Right lobe of liver (tissue), 6 donors: ENCODE measurements around the gene ANKRD31. TPM values are rescaled to one million over a fixed set of nuclear protein-coding genes. Genes with fewer than 3 reads are reported as not detected.

Source experiments
- ATAC-seq, 4 donors: fragments of 200-7000 bp; cut with Tn5 transposase; one replicate each; pipeline ENCODE4 v1.9.1; 2020; ENCODE audit warnings: mild to moderate bottlenecking in 4 of 4, moderate library complexity in 4 of 4
- DNase-seq, 3 donors: peaks; one replicate each; pipeline ENCODE4 v3.0.0-alpha.2; 2020
- H3K27ac ChIP-seq, 3 donors: fragments of 200-600 bp; one replicate each; pipeline ENCODE4 v1.8.0; 2022
- H3K27me3 ChIP-seq, 2 donors: fragments of 200-600 bp; one replicate each; pipeline ENCODE4 v1.8.0; 2022
- H3K36me3 ChIP-seq, 4 donors: fragments of 200-600 bp; sonication (generic) in 1 of 4; one replicate each; pipeline versions ENCODE4 v1.5.1 to v1.8.0; 2017 to 2022; ENCODE audit warnings: control low read depth in 1 of 4
- H3K4me1 ChIP-seq, 4 donors: fragments of 200-600 bp; sonication (generic) in 1 of 4; one replicate each; pipeline versions ENCODE4 v1.5.1 to v1.8.0; 2017 to 2022; ENCODE audit warnings: control low read depth in 1 of 4
- H3K4me3 ChIP-seq, 3 donors: fragments of 200-600 bp; one replicate each; pipeline ENCODE4 v1.8.0; 2022
- H3K9me3 ChIP-seq, 4 donors: fragments of 200-600 bp; sonication (generic) in 1 of 4; one replicate each; pipeline versions ENCODE4 v1.5.1 to v1.8.0; 2017 to 2022; ENCODE audit warnings: control low read depth in 1 of 4
- CTCF ChIP-seq, 4 donors: fragments of 200-600 bp in 3 of 4; fragments of 450-650 bp in 1 of 4; IDR thresholded peaks; one replicate each; pipeline versions ENCODE4 v1.5.1 to v1.8.0; 2016 to 2022; ENCODE audit warnings: antibody characterized with exemption in 4 of 4, mild to moderate bottlenecking in 2 of 4
- POLR2A ChIP-seq: fragments of 450-650 bp; IDR thresholded peaks from one replicate; pipeline ENCODE4 v1.6.1; 2017; ENCODE audit warnings: antibody characterized with exemption, mild to moderate bottlenecking
- WGBS: methylation state at CpG from one replicate; pipeline ENCODE4 v1.1.6; 2018; ENCODE audit warnings: low coverage, low lambda C conversion rate; ENCODE audit not compliant: insufficient coverage; ENCODE audit errors: missing lambda C conversion rate; 5-methylcytosine and 5-hydroxymethylcytosine counted together
- intact Hi-C, 2 donors: fragments of 100-400 bp; cut with DNase I; formaldehyde crosslinking; loops; one replicate each; pipeline versions ENCODE4 v1.11.2 to v1.14.1; 2022
- total RNA-seq, 6 experiments: library from RNA; depleted of rRNA in 2 of 6; stranded (reverse); fragments of >200 nt in 2 of 6; fragmentation: NEBNext Ultra II Directional in 3 of 6; extraction: Animal tissue kit (Norgen Biotek cat#: 25700) in 3 of 6; gene quantifications; one replicate each; pipeline versions ENCODE4 v1.1.0 to v1.2.4, GENCODE V29; 2016 to 2023
- donor health status: DM: no; HTN: yes; CAD: no.
- donor health status: DM: no; HTN: no; CAD: no.
- donor health status: DM: no; HTN: no; CAD: no.
- donor health status: DM: no; HTN: yes; CAD: no.
- donor health status: DM: no; HTN: yes; CAD: no.

Gene ANKRD31
- total RNA-seq, 6 experiments from 2014 or later = 0.02 to 0.15 (median 0.12) TPM; not detected in 1

GRCh38 chr5:75199946-75200345 is 36.7 kb downstream of the ANKRD31 start:
- no peak overlapping the region for H3K27ac ChIP-seq
- no peak for TF ChIP-seq CTCF (IDR thresholded peaks at IDR 0.05)
- TF ChIP-seq POLR2A = no peak
- no peaks in the 10 kb centered on the region for H3K4me1 ChIP-seq
- no peak overlapping the region for H3K4me3 ChIP-seq
- no peak for ATAC-seq
- DNase-seq = no peak
- WGBS = 67% methylated on average over 1 of the region's 1 CpG
- intact Hi-C loops = no loop called here
- no peaks in the 10 kb centered on the region for H3K36me3 ChIP-seq
- H3K27me3 ChIP-seq = no peaks in the 10 kb centered on the region
- no peaks in the 10 kb centered on the region for H3K9me3 ChIP-seq

- Histone ChIP-seq H3K4me3 (no peak overlapping the region), H3K27me3 (no peaks in the 10 kb centered on the region), H3K9me3 (no peaks in the 10 kb centered on the region), H3K36me3 (no peaks in the 10 kb centered on the region), H3K27ac (no peak overlapping the region), H3K4me1 (no peaks in the 10 kb centered on the region)
- DNase-seq = no peak
- no peak for ATAC-seq
- intact Hi-C loops = no loop called here
- TF ChIP-seq POLR2A = no peak
- TF ChIP-seq CTCF (IDR thresholded peaks at IDR 0.05) = no peak
- 93% methylated on average over 2 of the region's 2 CpGs for WGBS
Measured at GRCh38 chr5:75199071-75199470, 37.6 kb downstream of the ANKRD31 start.

DNA sequence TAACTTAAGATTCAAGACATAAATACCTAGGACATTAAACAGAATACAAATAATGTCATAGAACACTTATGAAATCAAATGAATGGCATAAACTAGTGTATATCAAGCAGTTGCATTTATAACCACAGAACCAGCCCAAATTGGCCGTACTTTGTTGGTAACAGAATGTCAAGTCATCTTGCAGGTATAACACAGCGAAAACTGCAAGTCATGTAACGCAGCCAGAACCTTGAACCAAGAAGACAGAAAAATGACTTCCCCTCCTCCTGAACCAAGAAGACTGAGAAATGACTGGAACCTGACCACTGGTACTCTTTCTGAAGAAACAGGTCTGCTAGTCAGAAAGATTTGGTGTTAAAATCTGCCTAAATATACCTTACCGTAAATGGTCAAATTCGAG is 38.9 kb downstream of the ANKRD31 start:
- DNase-seq (no peak), ATAC-seq (no peak)
- intact Hi-C loops = no loop called here
- Histone ChIP-seq H3K36me3 (no peaks in the 10 kb centered on the region), H3K4me3 (no peak overlapping the region), H3K27me3 (no peaks in the 10 kb centered on the region), H3K9me3 (no peaks in the 10 kb centered on the region), H3K4me1 (no peaks in the 10 kb centered on the region), H3K27ac (no peak overlapping the region)
- 76% methylated on average over 4 of the region's 5 CpGs for whole genome bisulfite sequencing
- TF ChIP-seq POLR2A = no peak

DNA sequence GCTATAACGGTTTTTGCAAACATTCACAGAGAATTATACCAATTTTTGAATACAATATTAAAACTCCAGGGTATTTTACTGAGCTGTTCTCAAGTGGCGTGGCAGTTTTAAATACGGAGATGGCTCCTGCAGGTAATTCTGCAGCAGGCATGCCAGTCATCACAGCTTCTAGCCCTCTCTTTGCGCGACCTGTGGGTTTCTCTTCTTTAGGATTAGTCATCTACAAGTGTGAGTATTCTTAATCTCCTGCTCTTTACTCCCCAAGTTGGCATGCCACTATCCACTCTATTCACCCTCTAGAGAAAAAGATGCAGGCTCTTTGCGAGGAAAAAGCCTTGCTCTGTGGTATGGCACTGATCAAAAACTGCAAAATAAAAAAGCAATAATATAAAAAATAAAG is 43.9 kb downstream of the ANKRD31 start:
- Histone ChIP-seq H3K4me3 (no peak overlapping the region), H3K27me3 (no peaks in the 10 kb centered on the region), H3K27ac (no peak overlapping the region), H3K4me1 (no peaks in the 10 kb centered on the region), H3K36me3 (no peaks in the 10 kb centered on the region), H3K9me3 (no peaks in the 10 kb centered on the region)
- ATAC-seq (no peak), DNase-seq (no peak)
- 79% methylated on average over 6 of the region's 6 CpGs for whole genome bisulfite sequencing
- intact Hi-C loops = no loop called here
- TF ChIP-seq POLR2A (no peak), CTCF (IDR thresholded peaks at IDR 0.05) (no peak)

- Histone ChIP-seq H3K4me3 (no peak overlapping the region), H3K9me3 (no peaks in the 10 kb centered on the region), H3K27ac (no peak overlapping the region), H3K36me3 (no peaks in the 10 kb centered on the region), H3K4me1 (no peaks in the 10 kb centered on the region), H3K27me3 (no peaks in the 10 kb centered on the region)
- DNase-seq (no peak), ATAC-seq (no peak)
- TF ChIP-seq CTCF (IDR thresholded peaks at IDR 0.05) (no peak), POLR2A (no peak)
- intact Hi-C loops = no loop called here
Measured at GRCh38 chr5:75192264-75192663, 44.4 kb downstream of the ANKRD31 start.
